Keratinocyte (primary cell): Measurements from ENCODE around the gene CARD9. TPM values are rescaled to one million over a fixed set of nuclear protein-coding genes. Genes with fewer than 3 reads are reported as not detected.

Experiments
- DNase-seq: peaks from one replicate; pipeline ENCODE4 v3.0.0-alpha.2; 2011; ENCODE audit warnings: low read depth, missing footprints, low spot score
- FAIRE-seq: peaks from 2 replicates; lab custom pipeline; 2011; peaks lifted over from hg19 to GRCh38; lab: Jason Lieb, UNC
- H2AFZ ChIP-seq: 2 replicates; pipeline ENCODE4 v1.6.0; 2012; ENCODE audit warnings: low read length, control low read depth, inconsistent platforms; ENCODE audit not compliant: control insufficient read depth
- H3K27ac ChIP-seq: 2 replicates; pipeline ENCODE4 v1.5.1; 2011; ENCODE audit warnings: low read length; ENCODE audit not compliant: control insufficient read depth, insufficient read depth
- H3K27me3 ChIP-seq: 3 replicates; pipeline ENCODE4 v1.6.0; 2011; ENCODE audit warnings: low read length; ENCODE audit not compliant: control insufficient read depth, insufficient read depth; ENCODE audit errors: extremely low read depth
- H3K36me3 ChIP-seq, 2 experiments: 2 replicates in 1 of 2; 3 replicates in 1 of 2; pipeline ENCODE4 v1.5.1; 2011; ENCODE audit warnings: low read length in 2 of 2, mild to moderate bottlenecking in 1 of 2; ENCODE audit not compliant: control insufficient read depth in 2 of 2, insufficient read depth in 2 of 2; ENCODE audit errors: extremely low read depth in 1 of 2
- H3K4me1 ChIP-seq: 3 replicates; pipeline ENCODE4 v1.5.1; 2011; ENCODE audit warnings: low read length; ENCODE audit not compliant: control insufficient read depth, insufficient read depth; ENCODE audit errors: extremely low read depth
- H3K4me2 ChIP-seq: 3 replicates; pipeline ENCODE4 v1.6.0; 2011; ENCODE audit warnings: low read depth, low read length; ENCODE audit not compliant: control insufficient read depth, insufficient read depth; ENCODE audit errors: extremely low read depth
- H3K4me3 ChIP-seq, 3 experiments: fragments of 200-600 bp in 1 of 3; sonication (generic) in 1 of 3; 2 replicates in 2 of 3; 3 replicates in 1 of 3; pipeline ENCODE4 v1.5.1; 2011 to 2016; ENCODE audit warnings: low read length in 3 of 3, mild to moderate bottlenecking in 3 of 3, control low read depth in 2 of 3, inconsistent platforms in 1 of 3, low read depth in 1 of 3, mixed read lengths in 1 of 3, mixed run types in 1 of 3, moderate library complexity in 1 of 3; ENCODE audit not compliant: control insufficient read depth in 2 of 3, insufficient read depth in 2 of 3; ENCODE audit errors: extremely low read depth in 1 of 3
- H3K79me2 ChIP-seq: 2 replicates; pipeline ENCODE4 v1.6.0; 2012; ENCODE audit warnings: low read length; ENCODE audit not compliant: control insufficient read depth, insufficient read depth
- H3K9ac ChIP-seq: 3 replicates; pipeline ENCODE4 v1.6.0; 2011; ENCODE audit warnings: low read length; ENCODE audit not compliant: control insufficient read depth, insufficient read depth; ENCODE audit errors: extremely low read depth
- H3K9me1 ChIP-seq: 3 replicates; pipeline ENCODE4 v1.6.0; 2011; ENCODE audit warnings: low read length; ENCODE audit not compliant: control insufficient read depth, insufficient read depth; ENCODE audit errors: extremely low read depth
- H3K9me3 ChIP-seq: 2 replicates; pipeline ENCODE4 v1.5.1; 2012; ENCODE audit warnings: low read depth, low read length; ENCODE audit not compliant: control insufficient read depth
- H4K20me1 ChIP-seq: 3 replicates; pipeline ENCODE4 v1.6.0; 2011; ENCODE audit warnings: low read length; ENCODE audit not compliant: control insufficient read depth, insufficient read depth; ENCODE audit errors: extremely low read depth
- CTCF ChIP-seq, 3 experiments: IDR thresholded peaks in 1 of 3; conservative IDR thresholded peaks in 1 of 3; optimal IDR thresholded peaks in 1 of 3; 2 replicates in 2 of 3; 3 replicates in 1 of 3; pipeline versions ENCODE3 to v1.5.1; 2011; ENCODE audit warnings: low read length in 3 of 3, mild to moderate bottlenecking in 3 of 3, moderate library complexity in 2 of 3, control low read depth in 1 of 3, inconsistent platforms in 1 of 3; ENCODE audit not compliant: insufficient read depth in 2 of 3; ENCODE audit errors: extremely low read depth in 1 of 3
- EZH2 ChIP-seq: IDR thresholded peaks from one replicate; pipeline ENCODE4 v1.6.1; 2012; ENCODE audit warnings: inconsistent platforms, mild to moderate bottlenecking, low read length, moderate library complexity
- dilution Hi-C: fragments of 300-500 bp; cut with MboI; formaldehyde crosslinking; loops from one replicate; pipeline ENCODE4 v1.7.0; 2020; ENCODE audit warnings: low sequenced_read_pairs; ENCODE audit not compliant: extremely low pct_ligation_motif_present
- polyA plus RNA-seq, 5 experiments: library from polyadenylated mRNA; depleted of rRNA in 3 of 5; stranded (reverse) in 3 of 5; stranded (forward) in 1 of 5; unstranded in 1 of 5; fragments of >200 nt; gene quantifications; 1 replicate in 1 of 5; 2 replicates in 3 of 5; 3 replicates in 1 of 5; pipeline versions ENCODE4 v1.2.1 to v1.2.3, GENCODE V29; 2011 to 2012; ENCODE audit warnings: missing spikeins in 2 of 5, low read depth in 1 of 5, low replicate concordance in 1 of 5

Gene CARD9
- polyA plus RNA-seq, 1 donor (not counting 4 experiments of a cell fraction or from before 2014, with no cell fraction given), result 0.07 TPM

GRCh38 chr9:136385015-136385414, 11.5 kb upstream of the CARD9 start:
- Histone ChIP-seq H3K4me3 (no peak overlapping the region), H3K9me3 (no peaks in the 10 kb centered on the region), H3K27me3 (no peaks in the 10 kb centered on the region), H2AFZ (no peak overlapping the region), H3K27ac (no peak overlapping the region), H3K9me1 (no peaks in the 10 kb centered on the region), H3K9ac (no peak overlapping the region), H3K36me3 (peaks cover 31 to 55% of the 10 kb centered on the region in 2 experiments), H3K79me2 (no peaks in the 10 kb centered on the region), H4K20me1 (peaks cover 2% of the 10 kb centered on the region), H3K4me1 (no peaks in the 10 kb centered on the region), H3K4me2 (no peak overlapping the region)
- DNase-seq (no peak), FAIRE-seq (no peak)
- no peak for TF ChIP-seq EZH2
- no peak for TF ChIP-seq CTCF (optimal IDR thresholded peaks at IDR 0.05 in 1 of 3, IDR thresholded peaks at IDR 0.05 in 1 of 3, conservative IDR thresholded peaks at IDR 0.05 in 1 of 3; ENCODE audit: extremely low read depth in 1 of 3, insufficient read depth in 2 of 3, low read length in 3 of 3)
- dilution Hi-C loops, result no loop called here

GRCh38 chr9:136383436-136383835, 10.0 kb upstream of the CARD9 start:
- FAIRE-seq (no peak), DNase-seq (no peak)
- peaks cover 34 to 50% of the 10 kb centered on the region in 2 experiments for H3K36me3 ChIP-seq
- no peaks in the 10 kb centered on the region for H3K27me3 ChIP-seq
- H4K20me1 ChIP-seq, result peaks cover 2% of the 10 kb centered on the region
- H3K27ac ChIP-seq, result no peak overlapping the region
- H3K9me3 ChIP-seq, result no peaks in the 10 kb centered on the region
- no peaks in the 10 kb centered on the region for H3K9me1 ChIP-seq
- no peak overlapping the region for H3K4me3 ChIP-seq
- no peak for TF ChIP-seq EZH2
- TF ChIP-seq CTCF (optimal IDR thresholded peaks at IDR 0.05 in 1 of 3, IDR thresholded peaks at IDR 0.05 in 1 of 3, conservative IDR thresholded peaks at IDR 0.05 in 1 of 3; ENCODE audit: extremely low read depth in 1 of 3, insufficient read depth in 2 of 3, low read length in 3 of 3), result no peak
- H2AFZ ChIP-seq, result no peak overlapping the region
- no peaks in the 10 kb centered on the region for H3K4me1 ChIP-seq
- H3K9ac ChIP-seq, result no peak overlapping the region
- dilution Hi-C loops, result no loop called here
- no peaks in the 10 kb centered on the region for H3K79me2 ChIP-seq
- no peak overlapping the region for H3K4me2 ChIP-seq
